SKM-1 (cell line): ENCODE results near the gene RXFP3.

Experiments used
- DNase-seq: peaks from one replicate; lab custom pipeline; 2025; ENCODE audit not compliant: unreplicated experiment; lab: John Stamatoyannopoulos, UW

The RXFP3 gene

DNA sequence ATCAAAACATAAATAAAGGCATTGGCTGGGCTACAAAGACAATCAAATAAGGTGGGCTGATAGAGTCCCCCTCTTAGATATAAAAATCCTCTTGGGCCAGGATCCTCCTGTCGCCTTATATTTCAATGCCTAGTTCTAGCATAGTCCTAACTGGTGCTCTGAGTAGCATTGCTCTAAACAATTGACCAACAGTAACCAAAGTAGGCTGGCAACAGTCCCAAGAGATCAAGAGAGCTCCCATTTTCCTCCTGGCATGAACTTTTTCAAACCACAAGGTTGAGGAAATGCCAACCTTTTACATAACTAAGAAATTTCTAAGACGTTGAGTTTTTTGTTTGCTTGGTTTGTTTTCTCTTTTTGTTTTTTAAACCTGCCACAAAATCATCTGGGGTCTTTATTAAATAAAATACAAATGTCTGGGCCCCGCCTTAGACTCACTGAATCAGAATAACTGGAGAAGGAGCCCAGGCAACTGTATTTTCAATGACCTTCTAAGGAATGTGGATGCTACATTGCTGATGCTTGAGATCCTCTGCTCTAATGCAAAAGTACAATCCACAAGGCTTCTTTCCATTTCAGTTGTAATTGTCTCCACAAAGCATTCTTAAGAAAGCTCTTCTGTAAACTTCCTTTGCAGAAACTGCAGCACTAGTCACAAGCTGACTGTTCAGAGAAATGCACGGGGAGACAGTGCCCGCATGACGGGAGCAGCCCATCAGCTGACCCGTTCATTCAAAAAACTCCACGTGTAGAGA, 45.4 kb downstream of the RXFP3 start:
- no peak for DNase-seq

DNA sequence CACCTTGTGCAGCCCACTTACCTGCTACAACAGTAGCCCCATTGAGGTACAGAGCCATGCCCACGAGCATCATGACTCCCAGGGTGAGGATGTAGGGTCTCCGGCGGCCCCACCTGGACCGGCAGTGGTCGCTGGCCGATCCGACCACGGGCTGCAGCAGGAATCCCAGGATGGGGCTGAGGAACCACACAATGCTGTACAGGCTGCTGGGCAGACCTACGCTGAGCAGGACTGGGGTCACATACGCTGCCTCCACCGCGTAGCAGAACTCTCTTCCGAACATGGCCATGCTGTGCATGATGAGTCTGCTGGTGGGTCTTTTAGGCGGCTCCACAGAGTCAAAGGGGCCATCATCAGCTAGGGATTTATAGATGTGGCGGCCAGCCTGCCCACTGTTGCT, 48.0 kb downstream of the RXFP3 start:
- DNase-seq, result no peak

DNA sequence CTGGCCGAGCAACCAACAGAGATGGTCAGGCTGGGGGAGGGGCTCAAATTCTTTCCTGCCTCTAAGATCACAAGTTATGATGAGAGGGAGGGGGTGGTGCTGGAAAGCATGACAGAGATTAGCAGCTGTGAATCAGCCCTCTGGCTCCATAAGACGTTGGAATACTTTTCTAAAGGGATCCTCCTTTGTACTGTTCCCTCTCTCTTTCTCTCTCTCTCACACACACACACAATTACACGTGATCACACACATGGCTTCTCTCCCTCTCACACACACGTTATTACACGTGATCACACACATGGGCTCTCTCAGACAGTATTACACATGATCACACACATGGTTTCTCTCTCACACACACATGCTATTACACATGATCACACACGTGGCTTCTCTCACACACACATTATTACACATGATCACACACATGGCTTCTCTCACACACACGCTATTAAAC, 48.5 kb downstream of the RXFP3 start, which contains the start of gene SLC45A2:
TSS of gene SLC45A2 (minus strand) at position 23 of the 454 bp plus-strand sequence. CDS start 110 bp downstream, outside the sequence.
- DNase-seq, result no peak

DNA sequence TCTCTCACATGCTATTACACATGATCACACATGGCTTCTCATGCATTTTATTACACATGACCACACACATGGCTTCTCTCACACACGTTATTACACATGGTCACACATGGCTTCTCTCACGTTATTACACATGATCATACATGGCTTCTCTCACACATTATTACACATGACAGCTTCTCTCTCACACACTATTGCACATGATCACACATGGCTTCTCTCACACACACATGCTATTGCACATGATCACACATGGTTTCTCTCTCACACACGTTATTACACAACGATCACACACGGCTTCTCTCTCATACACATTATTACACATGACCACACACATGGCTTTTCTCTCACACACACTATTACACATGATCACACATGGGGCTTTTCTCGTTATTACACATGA, 49.3 kb downstream of the RXFP3 start:
- no peak for DNase-seq
